Liver (tissue), 3 donors: ENCODE measurements around the gene UGT1A8.

Source experiments
- CTCF ChIP-seq: fragments of 150-350 bp; IDR thresholded peaks from 2 replicates; pipeline ENCODE4 v1.5.1; 2017; ENCODE audit warnings: improper control_type of control experiment, low read depth, low read length; ENCODE audit not compliant: missing input control
- EGR1 ChIP-seq, 2 donors: IDR thresholded peaks; 2 replicates each; pipeline ENCODE4 v1.6.1; 2016 to 2018; ENCODE audit warnings: antibody characterized with exemption in 2 of 2, low read depth in 2 of 2
- FOXA1 ChIP-seq: IDR thresholded peaks from 2 replicates; pipeline ENCODE4 v1.6.1; 2016; ENCODE audit warnings: antibody characterized with exemption
- JUND ChIP-seq, 2 donors: IDR thresholded peaks; 2 replicates each; pipeline ENCODE4 v1.6.1; 2016; ENCODE audit warnings: antibody characterized with exemption in 2 of 2
- MAX ChIP-seq: IDR thresholded peaks from 2 replicates; pipeline ENCODE4 v1.6.1; 2016; ENCODE audit warnings: antibody characterized with exemption
- NR2F2 ChIP-seq: IDR thresholded peaks from 2 replicates; pipeline ENCODE4 v1.6.1; 2016; ENCODE audit warnings: antibody characterized with exemption
- REST ChIP-seq: IDR thresholded peaks from 2 replicates; pipeline ENCODE4 v1.6.1; 2016; ENCODE audit warnings: antibody characterized with exemption, mild to moderate bottlenecking
- RXRA ChIP-seq, 2 donors: IDR thresholded peaks; 2 replicates each; pipeline ENCODE4 v1.6.1; 2017 to 2018; ENCODE audit warnings: antibody characterized with exemption in 2 of 2, mild to moderate bottlenecking in 1 of 2
- TAF1 ChIP-seq: conservative IDR thresholded peaks from 2 replicates; pipeline ENCODE4 v1.6.1; 2016; ENCODE audit warnings: antibody characterized with exemption, mild to moderate bottlenecking
- YY1 ChIP-seq: IDR thresholded peaks from 2 replicates; pipeline ENCODE4 v1.6.1; 2016; ENCODE audit warnings: antibody characterized with exemption, mild to moderate bottlenecking
- donor health status: healthy.
- donor health status: healthy.

- TF ChIP-seq MAX (no peak), EGR1 (IDR thresholded peaks at IDR 0.05; ENCODE audit: low read depth in 2 of 2) (no peak), CTCF (no peak), RXRA (IDR thresholded peaks at IDR 0.05) (no peak), YY1 (no peak), JUND (IDR thresholded peaks at IDR 0.05) (no peak), REST (no peak), FOXA1 (no peak), TAF1 (no peak), NR2F2 (no peak)
These were observed 198.4 kb downstream of the UGT1A8 start for GRCh38 chr2:233815861-233816260.
